Stimulated activated CD4-positive, alpha-beta T cell treated with anti-CD3 and anti-CD28 coated beads, Interleukin-1b, Interleukin-23, amount 100 ng/mL, for 1 hour (primary cell): Measurements from ENCODE around the gene SPECC1L.

Source experiments
- DNase-seq, 2 donors: peaks; one replicate each; pipeline ENCODE4 v3.0.0-alpha.2; 2020; ENCODE audit warnings: low read depth in 2 of 2

SPECC1L gene

DNA sequence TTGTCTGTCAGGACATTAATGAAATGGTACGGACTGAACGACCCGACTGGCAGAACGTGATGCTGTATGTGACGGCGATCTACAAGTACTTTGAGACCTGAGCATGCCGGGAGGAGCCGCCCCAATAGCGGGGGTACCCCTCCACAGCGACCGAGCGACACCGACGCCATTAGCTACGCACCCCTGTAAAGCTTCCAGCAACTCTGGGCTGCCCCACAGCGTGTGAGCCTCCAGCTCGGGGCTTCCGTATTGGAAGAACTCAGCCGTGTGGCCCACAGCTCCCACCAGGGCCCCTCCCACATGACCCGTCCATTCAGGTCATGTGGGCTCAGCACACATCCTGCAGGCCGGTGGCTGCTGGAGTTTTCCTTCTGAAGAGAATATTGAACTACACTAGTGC lies 143.9 kb downstream of the SPECC1L start:
- no peak for DNase-seq

GRCh38 chr22:24414984-24415945 lies 144.6 kb downstream of the SPECC1L start:
- DNase-seq: no peak

DNA sequence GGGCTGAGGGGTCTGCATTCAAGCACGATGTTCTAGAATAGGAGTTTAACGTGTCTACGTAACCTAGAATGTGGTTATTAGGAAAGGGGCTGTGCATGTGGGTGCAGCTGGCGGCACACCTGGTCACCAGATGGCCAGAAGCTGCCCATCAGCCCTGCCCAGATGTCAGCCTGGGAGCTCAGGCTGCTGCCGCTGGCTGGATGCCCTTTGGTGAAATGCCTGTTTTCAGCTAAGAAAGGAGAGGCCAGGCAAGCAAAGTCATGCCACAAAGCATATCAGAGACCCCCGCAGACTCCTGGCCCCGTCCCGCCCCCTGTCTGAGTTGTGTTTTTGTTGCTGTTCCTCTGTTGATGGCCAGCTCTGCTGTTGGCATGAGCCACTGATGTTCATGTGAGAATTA lies 145.5 kb downstream of the SPECC1L start:
- DNase-seq: no peak

GRCh38 chr22:24416611-24417010 lies 146.0 kb downstream of the SPECC1L start:
- no peak for DNase-seq

GRCh38 chr22:24417200-24417599 lies 146.6 kb downstream of the SPECC1L start:
- DNase-seq: no peak

GRCh38 chr22:24417901-24418641 lies 147.4 kb downstream of the SPECC1L start:
- DNase-seq: no peak

- no peak for DNase-seq
Observed at GRCh38 chr22:24418786-24419474, 148.3 kb downstream of the SPECC1L start.

DNA sequence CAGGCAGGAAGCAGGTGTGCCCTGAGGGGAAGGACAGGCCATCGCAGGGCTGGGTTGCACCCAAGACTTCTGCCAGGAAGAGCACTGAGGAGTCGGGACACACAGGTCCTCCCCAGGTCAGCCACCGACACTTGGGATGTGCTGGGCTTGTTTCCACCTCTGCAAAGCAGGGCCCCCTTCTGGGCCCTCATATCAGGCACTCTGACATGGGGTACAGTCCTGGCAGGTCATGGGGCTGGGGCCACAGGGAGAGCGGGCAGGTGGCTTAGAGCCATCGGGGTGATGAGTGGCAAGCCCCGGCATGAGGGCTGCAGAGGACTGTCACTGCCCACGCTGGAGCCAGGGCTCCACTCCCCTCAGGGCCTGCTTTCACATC lies 148.8 kb downstream of the SPECC1L start:
- DNase-seq: no peak

GRCh38 chr22:24420072-24420976 lies 149.7 kb downstream of the SPECC1L start:
- no peak for DNase-seq

- no peak for DNase-seq
Observed at GRCh38 chr22:24420977-24421343, 150.3 kb downstream of the SPECC1L start.

DNA sequence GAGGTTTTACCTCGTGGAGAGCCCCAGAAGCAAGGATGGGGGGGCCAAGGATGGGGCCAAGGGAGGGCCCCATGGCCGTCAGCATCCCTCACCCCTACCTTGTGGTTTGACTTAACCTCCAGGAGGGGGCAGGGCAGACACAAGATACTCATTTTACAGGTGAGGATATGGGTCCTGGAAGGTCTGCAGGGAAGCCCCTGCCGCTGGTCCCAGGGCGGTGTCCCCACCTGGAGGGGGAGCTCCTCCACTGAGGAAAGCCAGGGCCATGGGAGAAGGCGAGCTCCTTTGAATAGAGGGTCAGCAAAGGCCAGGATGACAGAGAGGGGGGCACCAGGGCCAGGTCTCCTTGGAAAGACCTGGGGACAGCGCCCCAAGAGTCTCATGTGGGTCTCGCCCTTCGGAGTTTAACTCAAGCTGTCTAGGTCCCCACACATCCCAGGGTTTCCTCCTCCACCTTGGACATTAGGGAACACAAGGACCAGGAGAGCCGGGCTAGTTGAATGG lies 150.8 kb downstream of the SPECC1L start:
- DNase-seq: no peak

DNA sequence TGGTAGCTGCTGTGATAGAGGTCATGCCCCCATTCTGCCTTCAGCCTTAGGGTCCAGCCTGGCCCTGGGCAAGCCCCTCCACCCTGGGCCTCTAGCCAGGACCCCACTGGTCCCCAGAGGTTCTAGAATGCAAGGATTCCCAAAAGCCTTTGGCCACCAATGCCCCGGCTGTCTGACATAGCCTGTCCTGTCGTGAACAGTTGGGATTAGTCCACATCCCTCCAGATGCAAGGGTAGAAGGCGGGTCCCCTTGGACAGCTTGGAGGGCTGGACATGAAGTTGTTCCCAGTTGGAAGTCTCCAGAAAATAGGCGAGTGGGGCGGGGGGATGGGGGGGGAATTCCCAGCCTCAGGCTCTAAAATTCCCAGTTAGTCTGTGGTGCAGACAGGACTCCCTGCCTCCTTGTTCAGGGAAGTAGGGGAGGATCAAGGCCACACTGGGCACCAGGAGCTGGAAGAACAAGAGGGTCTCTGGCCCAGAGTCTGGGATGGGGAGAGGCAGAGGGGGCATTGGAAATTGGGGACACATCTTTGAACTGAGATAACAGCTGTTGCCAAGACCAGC lies 151.6 kb downstream of the SPECC1L start:
- DNase-seq: no peak

DNA sequence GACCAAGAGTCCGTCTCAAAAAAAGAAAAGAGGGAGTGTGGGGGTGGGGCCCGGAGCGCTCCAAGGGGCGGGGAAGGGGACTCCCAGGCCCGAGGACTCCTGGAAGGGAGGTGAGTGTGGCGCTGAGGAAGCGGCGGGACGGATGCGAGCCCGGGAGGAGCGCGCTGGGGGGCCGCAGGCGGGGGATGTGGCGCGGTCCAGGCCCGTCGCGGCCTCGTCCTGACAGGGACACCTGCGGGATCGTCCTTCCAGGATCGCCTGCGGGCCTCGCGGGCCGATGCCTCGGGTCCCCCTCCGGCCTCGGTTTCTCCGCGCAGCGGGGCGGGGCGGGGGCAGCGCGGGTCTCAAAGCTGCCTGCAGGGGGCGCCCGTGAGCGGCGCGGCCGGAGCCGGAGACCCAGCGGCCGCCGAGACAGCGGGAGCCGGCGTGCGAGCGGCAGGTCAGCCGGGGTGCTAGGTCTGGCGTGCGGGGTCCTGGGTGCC lies 152.9 kb downstream of the SPECC1L start:
- peak in 1 of 2 donors; percentile 59 for DNase-seq

- no peak for DNase-seq
Observed at GRCh38 chr22:24424001-24424900, 153.6 kb downstream of the SPECC1L start.

DNA sequence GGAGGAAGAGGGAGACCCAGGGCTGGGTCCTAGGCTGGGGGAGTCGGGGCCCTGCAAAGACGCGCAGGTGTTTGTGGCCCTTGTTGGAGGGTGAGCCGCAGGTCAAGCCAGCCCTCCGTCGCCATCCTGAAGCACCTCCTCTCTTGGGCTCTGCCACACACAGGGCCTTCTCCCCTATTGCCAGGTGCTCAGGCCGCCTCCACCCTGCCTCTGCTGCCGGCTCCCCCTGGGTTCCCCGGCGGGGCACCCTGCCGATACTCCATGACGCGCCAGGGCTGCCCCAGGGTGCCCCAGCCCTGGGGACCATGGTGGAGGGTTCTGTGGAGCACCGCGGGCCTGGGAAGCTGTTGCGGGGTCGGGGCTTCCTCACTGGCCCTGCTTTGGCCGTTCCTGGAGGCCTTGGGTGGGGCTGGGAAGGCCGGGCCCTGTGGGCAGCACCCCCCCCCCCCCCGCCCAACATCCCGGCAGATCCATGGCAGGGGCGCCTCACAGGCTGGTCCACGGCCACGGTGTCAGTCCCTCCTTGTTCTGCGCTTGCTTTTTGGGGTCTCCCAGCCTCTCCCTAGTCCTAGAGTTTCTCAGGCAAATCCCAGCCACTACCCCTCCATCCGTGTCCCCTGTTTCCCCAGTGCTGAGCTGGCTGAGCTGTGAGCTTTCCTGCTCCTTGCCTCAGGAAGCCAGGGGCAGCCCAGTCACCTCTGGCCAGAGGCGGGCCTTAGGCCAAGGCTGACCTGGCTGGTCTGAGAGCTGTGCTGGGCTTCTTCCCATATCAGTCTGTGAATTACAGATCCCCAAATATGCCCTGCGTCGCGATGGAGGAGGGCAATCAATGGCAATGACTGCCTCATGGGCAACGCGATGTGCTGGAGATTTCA lies 154.5 kb downstream of the SPECC1L start:
- no peak for DNase-seq

DNA sequence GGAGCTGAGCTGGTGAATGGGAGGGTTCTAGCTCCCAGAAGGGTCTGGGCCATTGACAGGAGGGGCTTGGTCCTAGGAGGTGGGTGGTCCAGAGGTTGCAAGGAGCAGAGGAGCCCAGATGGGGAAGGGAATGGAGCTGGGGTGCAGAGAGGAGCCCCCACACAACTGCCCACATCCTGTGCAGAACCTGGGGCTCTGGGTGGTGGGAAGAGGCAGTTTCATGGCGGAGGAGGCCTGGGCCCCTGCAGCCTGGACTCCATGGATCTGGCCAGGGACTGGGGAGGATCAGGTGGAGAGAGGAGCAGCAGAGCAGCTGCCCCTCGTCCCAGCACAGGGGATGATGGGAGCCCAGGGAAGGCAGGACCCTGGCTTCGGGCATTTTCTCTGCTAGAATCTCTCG lies 155.8 kb downstream of the SPECC1L start:
- no peak for DNase-seq

GRCh38 chr22:24426851-24427499 lies 156.3 kb downstream of the SPECC1L start:
- DNase-seq: no peak
